Measurements from ENCODE around the gene TRMT112. TPM values are rescaled to one million over a fixed set of nuclear protein-coding genes. Genes with fewer than 3 reads are reported as not detected.
A peak's percentile ranks its signal among the peaks of the same experiment; 100 is the strongest.

The TRMT112 gene
- total RNA-seq, 1 experiment from 2014 or later: 328 TPM

GRCh38 chr11:64306563-64306875 is 10.8 kb downstream of the TRMT112 start:
- H3K27ac ChIP-seq (ENCODE audit: low read depth, low read length): peak overlapping the region; percentile 96
- TSS peak; percentile 73 for BruUV-seq (replicated peaks)
- peaks cover 0 to 8% of the 10 kb centered on the region in 2 experiments; a peak in 1 of 4 replicates for H3K36me3 ChIP-seq (ENCODE audit: control insufficient read depth in 1 of 2, insufficient read depth in 2 of 2, low read length in 2 of 2)
- ATAC-seq: no peak
- ChIA-PET POLR2A (interaction anchor here (0.7 to 5.5 kb wide), 3 partner anchors 11 to 66 kb away, joined by 3 to 30 read pairs (median 4); partner anchors contain the start of genes PRDX5 and TRMT112), RAD21 (ENCODE audit: low non-redundant PET in 1 of 2, low total read pairs in 2 of 2, uncharacterized antibody in 2 of 2, unreplicated experiment in 2 of 2) (no interaction called here), CTCF (interaction anchor here (1.0 to 1.6 kb wide), 2 partner anchors 11 to 25 kb away, joined by 3 to 5 read pairs; partner anchors contain the start of genes PRDX5 and TRMT112)
- H3K9ac ChIP-seq (ENCODE audit: low read length): peak overlapping the region; percentile 92
- peaks cover 37% of the 10 kb centered on the region for H3K79me2 ChIP-seq (ENCODE audit: insufficient read depth, low read length)
- no peaks in the 10 kb centered on the region for H3K27me3 ChIP-seq (ENCODE audit: insufficient read depth, low read length)
- DNase-seq (ENCODE audit: low read depth, low spot score): no peak
- H4K20me1 ChIP-seq (ENCODE audit: insufficient read depth): no peaks in the 10 kb centered on the region
- no peaks in the 10 kb centered on the region for H3K9me3 ChIP-seq (ENCODE audit: control insufficient read depth in 1 of 2, insufficient read depth in 1 of 2, low read depth in 1 of 2, low read length in 2 of 2)
- H3K4me1 ChIP-seq (ENCODE audit: control insufficient read depth in 1 of 2, insufficient read depth in 2 of 2, low read length in 2 of 2): peaks cover 12 to 42% of the 10 kb centered on the region in 2 experiments; a peak in 3 of 4 replicates
- peak overlapping the region; percentile 67 to 81 for H3K4me3 ChIP-seq (replicated peaks in 1 of 2; ENCODE audit: low read depth in 1 of 2, low read length in 2 of 2)
- intact Hi-C loops (cut with micrococcal nuclease): loop anchor here (5.0 kb wide), 1 partner anchor 36 kb away; the partner anchor contains the start of gene CCDC88B
- H3K9me2 ChIP-seq (ENCODE audit: insufficient read depth): no peaks in the 10 kb centered on the region
- TF ChIP-seq ZFX (IDR thresholded peaks at IDR 0.05): no peak
- TF ChIP-seq YY1 (IDR thresholded peaks at IDR 0.05; ENCODE audit: extremely low read depth, insufficient replicate concordance, low read depth, low read length): no peak
- TF ChIP-seq REST (IDR thresholded peaks at IDR 0.05; ENCODE audit: low read depth): no peak
- no peak for TF ChIP-seq SRF (IDR thresholded peaks at IDR 0.05; ENCODE audit: low read depth)
- TF ChIP-seq ZNF274 (IDR thresholded peaks at IDR 0.05; ENCODE audit: low read depth, low read length): no peak
- TF ChIP-seq POLR2A (IDR thresholded peaks at IDR 0.05; ENCODE audit: borderline replicate concordance, extremely low read depth, insufficient read depth, insufficient read length): no peak
- no peak for TF ChIP-seq EZH2phosphoT487 (IDR thresholded peaks at IDR 0.05; ENCODE audit: borderline replicate concordance)
- TF ChIP-seq ZBTB33 (IDR thresholded peaks at IDR 0.05; ENCODE audit: extremely low read depth, insufficient replicate concordance, low read length): no peak
- TF ChIP-seq EZH2 (IDR thresholded peaks at IDR 0.05): no peak
- no peak for TF ChIP-seq CEBPB (IDR thresholded peaks at IDR 0.05; ENCODE audit: low read depth)
- TF ChIP-seq TCF7L2 (IDR thresholded peaks at IDR 0.05; ENCODE audit: borderline replicate concordance, extremely low read depth, insufficient read depth, insufficient read length): no peak
- no peak for TF ChIP-seq ELF1 (IDR thresholded peaks at IDR 0.05; ENCODE audit: borderline replicate concordance, low read depth)
- TF ChIP-seq EGR1 (IDR thresholded peaks at IDR 0.05; ENCODE audit: low read depth): no peak
- TF ChIP-seq SP1 (IDR thresholded peaks at IDR 0.05; ENCODE audit: low read depth): no peak
- TF ChIP-seq ATF3 (IDR thresholded peaks at IDR 0.05): no peak
- no peak for TF ChIP-seq RAD21 (IDR thresholded peaks at IDR 0.05; ENCODE audit: low read depth)
- no peak for TF ChIP-seq MAX (IDR thresholded peaks at IDR 0.05)
- no peak overlapping the region for H2AFZ ChIP-seq (ENCODE audit: low read depth, low read length, poor library complexity, severe bottlenecking)
- H3K4me2 ChIP-seq (ENCODE audit: low read length): peak overlapping the region; percentile 98

All from HCT116 (cell line).